ENCODE measurements around the gene PRDM11. TPM values are rescaled to one million over a fixed set of nuclear protein-coding genes. Genes with fewer than 3 reads are reported as not detected.

The PRDM11 gene
- polyA plus RNA-seq, 3 donors, result 2.8 to 7.5 (median 4.0) TPM

- WGBS, 3 donors, result 88 to 100% (median 98%) methylated on average over 6 of the region's 6 CpGs
- H3K27ac ChIP-seq (ENCODE audit: low read depth, low read length), result no peak overlapping the region
Observed at GRCh38 chr11:45154276-45154675, 7.8 kb downstream of the PRDM11 start.

- WGBS, 3 donors, result 61 to 74% (median 73%) methylated on average over 11 of the region's 11 CpGs
- H3K27ac ChIP-seq (ENCODE audit: low read depth, low read length), result no peak overlapping the region
Observed at GRCh38 chr11:45155058-45155551, 8.7 kb downstream of the PRDM11 start.

DNA sequence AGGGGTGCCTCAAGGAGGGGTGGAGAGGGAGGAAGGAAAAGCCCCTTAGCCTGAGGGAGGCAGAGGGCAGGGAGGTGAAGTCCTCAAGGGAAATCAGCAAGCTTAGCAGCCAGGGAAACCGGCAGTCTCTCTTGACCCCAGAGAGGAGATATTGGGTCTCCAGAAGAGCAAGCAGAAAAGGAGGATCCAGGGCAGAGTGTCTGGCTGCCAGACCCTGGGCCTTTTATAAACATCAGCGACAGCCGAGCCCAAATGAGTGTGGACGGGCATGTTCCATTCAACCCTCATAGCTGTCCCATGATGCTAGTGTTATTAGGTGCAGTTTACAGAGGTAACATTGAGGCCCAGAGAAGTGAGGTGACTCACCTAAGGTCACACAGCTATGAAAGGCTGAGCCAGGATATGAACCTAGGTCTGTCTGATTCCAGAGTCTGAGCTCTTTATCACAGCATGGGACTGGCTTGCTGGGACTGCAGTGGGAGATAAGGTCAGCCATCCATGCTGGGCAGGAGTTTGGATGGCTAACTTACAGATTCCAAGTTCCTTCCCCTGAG lies 9.3 kb downstream of the PRDM11 start:
- no peak overlapping the region for H3K27ac ChIP-seq (ENCODE audit: low read depth, low read length)
- 78 to 90% (median 80%) methylated on average over 4 of the region's 4 CpGs for WGBS, 3 donors

DNA sequence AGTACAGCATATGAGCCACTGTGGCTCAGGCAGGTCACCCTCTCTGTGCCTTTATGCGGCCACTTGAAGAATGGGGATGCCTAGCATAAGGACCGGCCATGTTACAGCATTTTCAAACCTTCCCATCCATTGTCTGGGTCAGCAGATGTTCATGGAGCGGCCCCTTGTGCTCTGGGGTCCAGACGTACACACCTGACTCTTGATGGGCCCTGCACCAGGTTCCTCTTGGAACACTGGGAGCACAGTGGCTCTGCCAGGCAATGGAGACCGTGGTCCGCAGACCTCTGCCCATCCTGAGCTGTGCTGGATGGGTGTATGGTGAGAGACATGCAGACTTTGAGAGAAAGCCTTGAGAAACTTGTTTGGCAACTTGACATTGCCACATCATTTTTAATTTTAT lies 9.8 kb downstream of the PRDM11 start:
- WGBS, 3 donors, result 82 to 98% (median 94%) methylated on average over 6 of the region's 6 CpGs
- H3K27ac ChIP-seq (ENCODE audit: low read depth, low read length), result no peak overlapping the region

GRCh38 chr11:45156741-45157140 lies 10.3 kb downstream of the PRDM11 start:
- WGBS, 3 donors, result 86 to 97% (median 93%) methylated on average over 9 of the region's 9 CpGs
- H3K27ac ChIP-seq (ENCODE audit: low read depth, low read length), result no peak overlapping the region

- 82 to 87% (median 85%) methylated on average over 20 of the region's 20 CpGs for WGBS, 3 donors
- no peak overlapping the region for H3K27ac ChIP-seq (ENCODE audit: low read depth, low read length)
Observed at GRCh38 chr11:45157247-45158209, 11.1 kb downstream of the PRDM11 start.

DNA sequence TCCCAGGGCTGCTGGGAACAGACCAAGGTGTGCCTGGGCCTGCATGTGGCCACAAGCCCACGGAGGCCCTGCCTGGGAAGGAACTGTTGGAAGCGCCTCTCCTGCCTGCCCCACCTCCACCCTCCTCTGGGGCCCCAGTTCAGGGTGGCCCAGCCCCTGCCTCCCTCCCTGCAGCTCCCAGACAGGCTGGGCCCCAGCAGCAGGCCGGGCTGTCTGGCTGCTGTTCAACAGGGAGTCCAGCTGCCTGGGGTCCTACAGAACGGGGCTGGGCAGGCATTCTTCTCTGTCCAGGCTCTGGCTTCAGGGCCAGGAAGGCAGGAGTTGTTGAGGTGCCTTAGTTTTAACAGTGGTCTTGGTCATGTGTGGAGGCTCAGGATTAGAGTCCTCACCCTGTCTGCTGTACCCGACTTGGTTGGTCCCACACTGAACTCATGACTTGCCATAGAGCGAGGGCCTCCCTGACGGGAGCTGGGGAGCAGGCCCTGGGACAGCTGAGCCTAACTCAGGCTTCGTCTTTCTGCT lies 11.8 kb downstream of the PRDM11 start:
- WGBS, 3 donors, result 40 to 52% (median 46%) methylated on average over 6 to 8 of the region's 8 CpGs
- H3K27ac ChIP-seq (ENCODE audit: low read depth, low read length), result no peak overlapping the region

- no peak overlapping the region for H3K27ac ChIP-seq (ENCODE audit: low read depth, low read length)
- 63 to 70% (median 66%) methylated on average over 13 of the region's 13 CpGs for WGBS, 3 donors
Observed at GRCh38 chr11:45158891-45159605, 12.6 kb downstream of the PRDM11 start.

DNA sequence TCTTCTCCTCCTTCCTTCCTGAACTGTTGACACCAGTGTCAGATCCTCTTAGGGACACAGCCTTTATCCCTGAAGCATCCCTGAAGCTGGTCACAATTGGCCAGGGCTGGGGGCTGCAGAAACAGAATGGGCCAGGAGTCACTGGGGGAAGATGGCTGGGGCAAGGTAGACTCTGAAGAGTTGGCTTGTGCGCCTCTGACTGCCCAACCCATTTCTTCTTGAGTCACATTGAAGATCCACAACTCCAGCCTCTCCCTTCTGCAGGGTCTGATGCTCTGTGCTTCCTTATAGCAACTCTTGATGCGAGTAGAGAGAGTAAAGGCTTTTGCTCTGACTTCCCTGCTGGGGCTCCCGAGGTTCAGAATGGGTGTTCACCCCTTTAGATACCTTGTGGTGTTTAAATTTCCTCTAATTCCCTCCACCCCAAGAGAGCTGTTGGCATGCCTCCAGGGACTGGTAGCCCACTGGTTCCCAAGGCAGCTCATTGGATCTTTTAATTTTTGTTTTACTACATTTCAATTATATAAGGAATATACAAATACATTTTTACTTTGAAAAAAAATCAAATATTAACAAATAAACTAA lies 13.4 kb downstream of the PRDM11 start:
- no peak overlapping the region for H3K27ac ChIP-seq (ENCODE audit: low read depth, low read length)
- 78 to 83% (median 79%) methylated on average over 3 of the region's 3 CpGs for WGBS, 3 donors

GRCh38 chr11:45161252-45162063 lies 15.0 kb downstream of the PRDM11 start:
- H3K27ac ChIP-seq (ENCODE audit: low read depth, low read length), result no peak overlapping the region
- 43 to 68% (median 64%) methylated on average over 23 of the region's 23 CpGs for WGBS, 3 donors

DNA sequence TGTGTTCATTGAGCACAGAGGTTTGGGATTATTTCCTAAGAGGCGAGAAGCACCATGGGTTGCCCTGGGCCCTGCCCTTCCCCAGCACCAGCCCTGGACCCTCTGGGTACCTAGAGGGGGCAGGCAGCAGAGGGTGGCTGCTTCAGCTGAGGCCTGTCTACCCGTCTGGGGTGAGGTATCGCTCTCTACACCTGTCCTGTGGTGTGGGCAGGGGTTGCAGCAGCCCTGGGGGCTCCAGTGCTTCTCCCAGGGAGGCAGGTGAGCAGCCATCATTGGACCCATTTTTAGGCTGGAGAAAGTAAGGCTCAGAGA lies 15.6 kb downstream of the PRDM11 start:
- no peak overlapping the region for H3K27ac ChIP-seq (ENCODE audit: low read depth, low read length)
- WGBS, 3 donors, result 75 to 84% (median 78%) methylated on average over 3 of the region's 3 CpGs

DNA sequence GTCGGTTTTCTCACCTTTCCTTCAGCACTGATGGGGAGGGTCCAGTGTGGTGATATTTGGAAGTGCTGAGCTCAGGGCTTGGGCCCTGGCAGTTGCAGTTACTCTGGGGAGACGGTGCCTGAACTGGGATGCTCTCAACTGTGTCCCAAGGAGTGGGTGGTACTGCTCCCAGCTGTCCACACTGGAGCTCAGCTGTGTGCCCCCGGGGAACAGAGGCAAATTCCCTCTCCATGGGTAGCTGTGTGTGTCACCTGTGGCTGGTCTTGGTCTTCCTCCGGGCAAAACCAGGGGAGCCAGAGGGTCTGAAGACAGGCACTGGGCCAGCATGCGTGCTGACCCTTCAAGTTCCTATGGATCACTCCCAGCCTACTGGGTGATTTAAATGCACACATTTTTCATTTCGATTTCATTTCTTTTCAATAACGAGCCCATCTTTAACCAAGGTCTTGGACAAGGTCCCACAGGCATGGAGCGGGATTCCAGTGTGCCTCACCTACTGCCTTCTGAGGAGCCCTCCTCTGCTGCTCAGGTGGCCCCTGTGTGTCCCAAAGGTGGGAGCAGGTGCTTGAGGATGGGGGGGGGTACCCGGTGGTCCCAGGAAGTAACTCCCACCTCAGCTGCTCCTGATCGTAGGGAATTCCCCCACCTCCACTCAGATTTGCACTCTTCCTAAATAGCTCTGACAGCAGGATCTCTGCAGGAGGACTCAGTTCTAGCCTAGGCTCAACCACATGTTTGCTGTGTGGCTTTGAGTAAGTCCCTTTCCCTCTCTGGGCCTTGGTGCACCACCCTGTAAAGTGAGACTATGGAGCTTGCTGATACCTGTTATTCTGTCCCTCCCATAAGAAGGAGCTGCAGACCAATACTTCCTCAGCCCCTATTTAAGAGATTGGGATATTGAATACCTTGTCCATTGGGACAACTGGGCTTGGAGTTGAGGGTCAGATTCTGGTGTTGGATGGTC lies 16.8 kb downstream of the PRDM11 start:
- 84 to 90% (median 86%) methylated on average over 10 of the region's 10 CpGs for WGBS, 3 donors
- H3K27ac ChIP-seq (ENCODE audit: low read depth, low read length), result no peak overlapping the region

GRCh38 chr11:45163956-45164575 lies 17.6 kb downstream of the PRDM11 start:
- 50 to 83% (median 60%) methylated on average over 15 of the region's 15 CpGs for WGBS, 3 donors
- H3K27ac ChIP-seq (ENCODE audit: low read depth, low read length), result no peak overlapping the region

GRCh38 chr11:45165386-45165785 lies 18.9 kb downstream of the PRDM11 start:
- H3K27ac ChIP-seq (ENCODE audit: low read depth, low read length), result no peak overlapping the region
- WGBS, 3 donors, result 86 to 93% (median 86%) methylated on average over 9 of the region's 9 CpGs

DNA sequence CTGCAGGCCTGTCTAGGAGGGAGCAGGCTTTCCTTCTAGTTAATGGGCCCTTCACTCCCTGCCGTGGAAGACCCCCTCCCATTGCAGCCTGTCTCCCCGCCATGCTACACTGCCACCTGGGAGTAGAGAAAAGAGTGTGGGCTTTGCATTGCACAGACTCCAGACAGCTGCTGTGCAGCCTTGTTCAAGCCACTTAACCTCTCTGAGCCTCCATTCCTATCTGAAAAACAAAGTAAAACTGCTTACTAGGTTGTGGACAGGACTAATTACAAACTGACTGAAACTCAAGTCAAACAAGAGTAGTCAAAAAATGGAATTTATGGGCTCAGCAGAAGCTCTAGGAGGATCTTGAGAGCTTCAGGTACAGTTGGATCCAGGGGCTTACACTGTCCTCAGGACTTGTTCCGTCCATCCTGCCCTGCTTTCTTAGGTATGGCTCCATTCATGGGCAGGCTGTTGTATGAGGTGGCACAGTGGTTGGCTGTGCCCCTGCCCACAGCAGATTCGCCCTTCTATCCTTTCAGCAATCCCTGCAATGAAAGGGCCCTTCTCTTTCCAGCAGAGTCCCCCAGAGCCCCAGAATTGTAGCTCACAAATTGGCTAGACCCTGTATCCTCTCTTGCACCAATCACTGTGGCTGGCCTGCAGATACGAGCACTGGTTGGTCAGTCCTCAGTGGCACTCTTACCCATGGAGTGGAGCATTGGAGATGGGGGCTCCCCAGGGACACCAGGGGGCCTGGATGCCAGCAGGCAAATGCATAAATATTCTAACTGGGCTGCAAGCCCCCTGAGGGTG lies 19.6 kb downstream of the PRDM11 start:
- WGBS, 3 donors, result 88 to 92% (median 90%) methylated on average over 5 of the region's 5 CpGs
- no peak overlapping the region for H3K27ac ChIP-seq (ENCODE audit: low read depth, low read length)

GRCh38 chr11:45166604-45166897 lies 20.1 kb downstream of the PRDM11 start:
- WGBS, 3 donors, result 71 to 79% (median 79%) methylated on average over 4 of the region's 4 CpGs
- H3K27ac ChIP-seq (ENCODE audit: low read depth, low read length), result no peak overlapping the region

Measured in adipose tissue (tissue), 3 donors.